ENCODE results near the gene KDM4C.

Gene KDM4C

DNA sequence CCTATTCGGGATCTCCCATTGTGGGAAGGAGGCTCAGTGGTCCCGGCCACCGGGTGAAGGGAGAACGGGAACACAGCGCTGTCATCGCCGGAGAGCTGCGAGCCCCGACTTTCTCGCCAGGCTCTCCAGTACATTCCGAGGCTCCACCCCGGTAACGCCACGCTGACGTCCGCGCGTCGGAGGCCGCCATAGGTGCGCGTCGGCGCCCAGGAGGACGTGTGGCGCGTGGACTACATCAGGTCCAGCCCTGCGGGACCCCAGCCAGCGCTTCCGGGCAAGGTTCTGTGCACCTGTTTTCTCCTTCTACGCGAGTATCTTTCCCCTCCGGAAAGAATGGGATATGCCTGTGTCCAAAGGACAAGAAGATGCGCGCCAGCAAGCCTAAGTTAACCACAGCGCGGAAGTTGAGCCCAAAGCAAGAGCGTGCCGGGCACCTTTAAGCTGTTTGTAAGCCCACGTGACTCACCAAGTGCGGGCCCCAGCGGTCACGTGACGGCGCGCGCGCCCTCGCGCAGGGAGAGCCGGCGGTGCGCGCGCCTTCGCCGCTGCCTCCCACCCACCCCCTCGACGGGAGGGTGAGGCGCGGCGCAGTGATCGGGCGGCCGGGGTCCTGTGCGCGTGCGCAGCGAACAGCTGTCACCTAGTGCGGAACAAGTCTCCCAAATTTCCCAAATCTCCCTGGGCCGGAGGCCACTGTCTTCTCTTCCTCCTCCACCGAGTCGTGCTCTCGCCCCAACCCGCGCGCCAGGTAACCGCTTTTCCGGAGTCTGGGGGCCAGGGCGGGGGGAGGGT lies at the start of gene KDM4C:
Gene KDM4C (plus strand): TSS at position 518 of the 792 bp plus-strand sequence. CDS start 35,016 bp downstream, outside the sequence.
- Histone ChIP-seq H4K20me1 (ENCODE audit: insufficient read depth) (no peaks in the 10 kb centered on the region; the same call in 1 of the 2 replicates), H3K36me3 (ENCODE audit: insufficient read depth) (no peaks in the 10 kb centered on the region), H3K4me1 (ENCODE audit: low read depth, poor library complexity, severe bottlenecking) (peaks cover 11% of the 10 kb centered on the region), H3K27ac (peak within 1 kb of the TSS; percentile 87), H3K4me2 (peak within 1 kb of the TSS; percentile 94), H2AFZ (ENCODE audit: low read depth) (peak within 1 kb of the TSS; percentile 68), H3K27me3 (ENCODE audit: insufficient read depth, low read depth) (no peaks in the 10 kb centered on the region), H3K4me3 (IDR thresholded peaks at IDR 0.05; ENCODE audit: insufficient read depth, low read depth, low read length) (no peak within 1 kb of the TSS), H3K79me2 (ENCODE audit: insufficient read depth, low read depth) (peaks cover 24% of the 10 kb centered on the region), H3K9ac (peak within 1 kb of the TSS; percentile 83)
- TF ChIP-seq, protein P1, sequence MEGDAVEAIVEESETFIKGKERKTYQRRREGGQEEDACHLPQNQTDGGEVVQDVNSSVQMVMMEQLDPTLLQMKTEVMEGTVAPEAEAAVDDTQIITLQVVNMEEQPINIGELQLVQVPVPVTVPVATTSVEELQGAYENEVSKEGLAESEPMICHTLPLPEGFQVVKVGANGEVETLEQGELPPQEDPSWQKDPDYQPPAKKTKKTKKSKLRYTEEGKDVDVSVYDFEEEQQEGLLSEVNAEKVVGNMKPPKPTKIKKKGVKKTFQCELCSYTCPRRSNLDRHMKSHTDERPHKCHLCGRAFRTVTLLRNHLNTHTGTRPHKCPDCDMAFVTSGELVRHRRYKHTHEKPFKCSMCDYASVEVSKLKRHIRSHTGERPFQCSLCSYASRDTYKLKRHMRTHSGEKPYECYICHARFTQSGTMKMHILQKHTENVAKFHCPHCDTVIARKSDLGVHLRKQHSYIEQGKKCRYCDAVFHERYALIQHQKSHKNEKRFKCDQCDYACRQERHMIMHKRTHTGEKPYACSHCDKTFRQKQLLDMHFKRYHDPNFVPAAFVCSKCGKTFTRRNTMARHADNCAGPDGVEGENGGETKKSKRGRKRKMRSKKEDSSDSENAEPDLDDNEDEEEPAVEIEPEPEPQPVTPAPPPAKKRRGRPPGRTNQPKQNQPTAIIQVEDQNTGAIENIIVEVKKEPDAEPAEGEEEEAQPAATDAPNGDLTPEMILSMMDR (conservative IDR thresholded peaks at IDR 0.05; ENCODE audit: low read depth, low read length) = no peak

DNA sequence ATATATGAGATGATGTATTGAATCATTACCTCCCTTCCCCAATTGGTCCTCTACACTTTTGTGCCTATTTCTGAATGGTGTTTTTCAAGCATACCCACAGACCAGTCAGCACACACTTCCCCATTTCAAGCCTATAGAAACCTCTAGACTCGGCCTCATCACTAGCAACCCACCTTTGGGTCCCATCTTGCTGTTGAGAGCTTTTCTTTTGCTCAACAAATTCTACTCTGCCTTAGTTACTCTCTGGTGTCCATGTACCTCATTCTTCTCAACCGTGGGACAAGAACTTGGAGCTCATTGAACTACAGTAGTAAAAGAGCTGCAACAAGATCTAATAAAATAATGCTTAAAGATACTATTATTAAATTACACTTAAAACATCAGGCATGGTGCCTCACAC lies 49.0 kb upstream of the KDM4C start:
- no peak overlapping the region for H3K4me3 ChIP-seq (IDR thresholded peaks at IDR 0.05; ENCODE audit: insufficient read depth, low read depth, low read length)
- TF ChIP-seq, protein P1 (conservative IDR thresholded peaks at IDR 0.05; ENCODE audit: low read depth, low read length) = no peak
- no peak overlapping the region for H2AFZ ChIP-seq (ENCODE audit: low read depth)
- H3K79me2 ChIP-seq (ENCODE audit: insufficient read depth, low read depth) = no peaks in the 10 kb centered on the region
- no peak overlapping the region for H3K4me2 ChIP-seq
- no peaks in the 10 kb centered on the region for H3K36me3 ChIP-seq (ENCODE audit: insufficient read depth)
- H3K27ac ChIP-seq = no peak overlapping the region
- no peaks in the 10 kb centered on the region for H3K27me3 ChIP-seq (ENCODE audit: insufficient read depth, low read depth)
- H3K9ac ChIP-seq = no peak overlapping the region
- peaks cover 7% of the 10 kb centered on the region for H3K4me1 ChIP-seq (ENCODE audit: low read depth, poor library complexity, severe bottlenecking)
- no peaks in the 10 kb centered on the region for H4K20me1 ChIP-seq (ENCODE audit: insufficient read depth)

DNA sequence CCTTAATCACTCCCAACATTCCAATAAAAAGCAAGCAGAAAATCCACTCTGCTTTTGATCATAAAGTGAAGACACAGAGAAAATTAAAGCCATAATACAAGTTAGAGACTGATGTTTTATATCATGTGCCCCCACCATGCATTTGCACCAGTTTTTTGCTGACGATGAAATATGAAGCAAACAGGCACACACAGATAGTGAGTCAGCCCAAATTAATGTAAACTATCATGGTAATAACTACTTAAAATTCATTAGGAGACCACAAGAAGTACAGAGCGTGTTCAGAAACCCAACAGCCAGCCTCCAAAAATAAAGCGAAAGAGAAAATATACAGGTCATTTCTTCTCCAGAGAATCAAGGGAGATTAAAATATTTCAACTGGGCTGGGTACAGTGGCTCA lies 46.4 kb upstream of the KDM4C start:
- no peaks in the 10 kb centered on the region for H3K79me2 ChIP-seq (ENCODE audit: insufficient read depth, low read depth)
- H4K20me1 ChIP-seq (ENCODE audit: insufficient read depth) = no peaks in the 10 kb centered on the region
- no peak overlapping the region for H3K27ac ChIP-seq
- H2AFZ ChIP-seq (ENCODE audit: low read depth) = no peak overlapping the region
- H3K27me3 ChIP-seq (ENCODE audit: insufficient read depth, low read depth) = no peaks in the 10 kb centered on the region
- TF ChIP-seq, protein P1 (conservative IDR thresholded peaks at IDR 0.05; ENCODE audit: low read depth, low read length) = no peak
- H3K9ac ChIP-seq = no peak overlapping the region
- peaks cover 4% of the 10 kb centered on the region for H3K4me1 ChIP-seq (ENCODE audit: low read depth, poor library complexity, severe bottlenecking)
- no peaks in the 10 kb centered on the region for H3K36me3 ChIP-seq (ENCODE audit: insufficient read depth)
- H3K4me2 ChIP-seq = no peak overlapping the region
- no peak overlapping the region for H3K4me3 ChIP-seq (IDR thresholded peaks at IDR 0.05; ENCODE audit: insufficient read depth, low read depth, low read length)

DNA sequence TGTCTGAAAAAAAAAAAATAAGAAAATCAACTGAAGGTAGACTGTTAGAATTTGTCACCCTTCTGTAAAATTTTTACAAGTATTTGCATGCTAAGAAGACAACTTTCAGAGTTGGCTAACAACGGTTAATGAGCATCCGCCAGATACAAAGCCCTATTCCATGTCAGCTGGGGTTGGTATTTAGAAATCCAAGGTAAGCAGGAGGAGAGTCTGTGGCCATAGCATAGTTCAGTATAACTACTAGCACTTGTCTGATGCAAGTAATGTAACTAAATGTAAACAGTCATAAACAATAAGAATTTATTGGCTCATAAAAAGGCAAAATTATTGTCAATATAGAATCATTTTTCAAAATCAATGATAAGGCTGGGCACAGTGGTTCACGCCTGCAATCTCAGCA lies 45.7 kb upstream of the KDM4C start:
- Histone ChIP-seq H4K20me1 (ENCODE audit: insufficient read depth) (no peaks in the 10 kb centered on the region), H3K4me3 (IDR thresholded peaks at IDR 0.05; ENCODE audit: insufficient read depth, low read depth, low read length) (no peak overlapping the region), H3K27me3 (ENCODE audit: insufficient read depth, low read depth) (no peaks in the 10 kb centered on the region), H3K79me2 (ENCODE audit: insufficient read depth, low read depth) (no peaks in the 10 kb centered on the region), H3K9ac (no peak overlapping the region), H3K36me3 (ENCODE audit: insufficient read depth) (no peaks in the 10 kb centered on the region), H3K4me1 (ENCODE audit: low read depth, poor library complexity, severe bottlenecking) (peaks cover 4% of the 10 kb centered on the region), H3K27ac (no peak overlapping the region), H2AFZ (ENCODE audit: low read depth) (no peak overlapping the region), H3K4me2 (no peak overlapping the region)
- TF ChIP-seq, protein P1 (conservative IDR thresholded peaks at IDR 0.05; ENCODE audit: low read depth, low read length) = no peak

Measured in KMS-11 (cell line).